Vagina (tissue), 2 donors: ENCODE results near the gene C9orf72. TPM values are rescaled to one million over a fixed set of nuclear protein-coding genes. Genes with fewer than 3 reads are reported as not detected.

Source experiments
- DNase-seq, 2 donors: peaks; one replicate each; pipeline ENCODE4 v3.0.0-alpha.2; 2017; ENCODE audit errors: extremely low spot score in 2 of 2
- H3K27ac ChIP-seq: fragments of 200-600 bp; sonication (generic); one replicate; pipeline ENCODE4 v1.5.1; 2019
- H3K27me3 ChIP-seq: fragments of 200-600 bp; sonication (generic); one replicate; pipeline ENCODE4 v1.5.1; 2019
- H3K36me3 ChIP-seq, 2 donors: fragments of 200-600 bp; sonication (generic); one replicate each; pipeline ENCODE4 v1.5.1; 2017 to 2019
- H3K4me1 ChIP-seq: fragments of 200-600 bp; sonication (generic); one replicate; pipeline ENCODE4 v1.5.1; 2019
- H3K4me3 ChIP-seq, 2 donors: fragments of 200-600 bp; sonication (generic); 1 replicate in 1 of 2; 2 replicates in 1 of 2; pipeline ENCODE4 v1.5.1; 2016 to 2019
- H3K9me3 ChIP-seq: fragments of 200-600 bp; sonication (generic); one replicate; pipeline ENCODE4 v1.5.1; 2019
- CTCF ChIP-seq, 3 experiments: fragments of 450-650 bp in 2 of 3; fragments of 200-600 bp in 1 of 3; sonication (generic) in 1 of 3; IDR thresholded peaks; one replicate each; pipeline ENCODE4 v1.5.1; 2017 to 2019; ENCODE audit warnings: antibody characterized with exemption in 3 of 3, mild to moderate bottlenecking in 2 of 3, moderate library complexity in 2 of 3
- POLR2A ChIP-seq, 2 donors: fragments of 450-650 bp; IDR thresholded peaks; one replicate each; pipeline ENCODE4 v1.6.1; 2017; ENCODE audit warnings: antibody characterized with exemption in 2 of 2, mild to moderate bottlenecking in 2 of 2, moderate library complexity in 2 of 2
- POLR2AphosphoS5 ChIP-seq, 2 donors: sonication (generic); formaldehyde crosslinking; IDR thresholded peaks; one replicate each; pipeline ENCODE4 v1.9.0; 2017; ENCODE audit warnings: antibody characterized with exemption in 2 of 2, mild to moderate bottlenecking in 2 of 2, low read depth in 1 of 2; ENCODE audit not compliant: insufficient read depth in 1 of 2
- intact Hi-C: fragments of 100-400 bp; cut with DNase I; formaldehyde crosslinking; loops from one replicate; pipeline ENCODE4 v1.15.1; 2023
- total RNA-seq: library from RNA; depleted of rRNA; stranded (reverse); fragments of >200 nt; gene quantifications from one replicate; pipeline ENCODE4 v1.2.3, GENCODE V29; 2016

The C9orf72 gene
- total RNA-seq, 1 donor from 2014 or later, result 18.7 TPM

GRCh38 chr9:27591672-27592071 lies 18.4 kb upstream of the C9orf72 start:
- Histone ChIP-seq H3K36me3 (no peaks in the 10 kb centered on the region), H3K27me3 (no peaks in the 10 kb centered on the region), H3K4me1 (no peaks in the 10 kb centered on the region), H3K9me3 (no peaks in the 10 kb centered on the region), H3K27ac (no peak overlapping the region), H3K4me3 (no peak overlapping the region)
- intact Hi-C loops, result no loop called here
- DNase-seq, result no peak
- no peak for TF ChIP-seq POLR2AphosphoS5 (IDR thresholded peaks at IDR 0.05; ENCODE audit: insufficient read depth in 1 of 2, low read depth in 1 of 2)
- no peak for TF ChIP-seq POLR2A (IDR thresholded peaks at IDR 0.05)
- no peak for TF ChIP-seq CTCF (IDR thresholded peaks at IDR 0.05)

GRCh38 chr9:27591093-27591492 lies 17.8 kb upstream of the C9orf72 start:
- DNase-seq, result no peak
- intact Hi-C loops, result no loop called here
- Histone ChIP-seq H3K9me3 (no peaks in the 10 kb centered on the region), H3K4me1 (no peaks in the 10 kb centered on the region), H3K27me3 (no peaks in the 10 kb centered on the region), H3K27ac (no peak overlapping the region), H3K4me3 (no peak overlapping the region), H3K36me3 (no peaks in the 10 kb centered on the region)
- TF ChIP-seq POLR2A (IDR thresholded peaks at IDR 0.05) (no peak), CTCF (IDR thresholded peaks at IDR 0.05) (no peak), POLR2AphosphoS5 (IDR thresholded peaks at IDR 0.05; ENCODE audit: insufficient read depth in 1 of 2, low read depth in 1 of 2) (no peak)

GRCh38 chr9:27590651-27591050 lies 17.4 kb upstream of the C9orf72 start:
- no peaks in the 10 kb centered on the region for H3K4me1 ChIP-seq
- no peaks in the 10 kb centered on the region for H3K36me3 ChIP-seq
- intact Hi-C loops, result no loop called here
- H3K27me3 ChIP-seq, result no peaks in the 10 kb centered on the region
- no peak overlapping the region for H3K4me3 ChIP-seq
- TF ChIP-seq CTCF (IDR thresholded peaks at IDR 0.05) (no peak), POLR2A (IDR thresholded peaks at IDR 0.05) (no peak), POLR2AphosphoS5 (IDR thresholded peaks at IDR 0.05; ENCODE audit: insufficient read depth in 1 of 2, low read depth in 1 of 2) (no peak)
- no peak for DNase-seq
- no peak overlapping the region for H3K27ac ChIP-seq
- H3K9me3 ChIP-seq, result no peaks in the 10 kb centered on the region

GRCh38 chr9:27589462-27589861 lies 16.2 kb upstream of the C9orf72 start:
- DNase-seq, result no peak
- Histone ChIP-seq H3K27ac (no peak overlapping the region), H3K27me3 (no peaks in the 10 kb centered on the region), H3K4me3 (no peak overlapping the region), H3K9me3 (no peaks in the 10 kb centered on the region), H3K4me1 (no peaks in the 10 kb centered on the region), H3K36me3 (no peaks in the 10 kb centered on the region)
- intact Hi-C loops, result no loop called here
- TF ChIP-seq POLR2A (IDR thresholded peaks at IDR 0.05), result no peak
- no peak for TF ChIP-seq CTCF (IDR thresholded peaks at IDR 0.05)
- no peak for TF ChIP-seq POLR2AphosphoS5 (IDR thresholded peaks at IDR 0.05; ENCODE audit: insufficient read depth in 1 of 2, low read depth in 1 of 2)

GRCh38 chr9:27586304-27586703 lies 13.0 kb upstream of the C9orf72 start:
- no peaks in the 10 kb centered on the region for H3K9me3 ChIP-seq
- no peak overlapping the region for H3K27ac ChIP-seq
- no peaks in the 10 kb centered on the region for H3K27me3 ChIP-seq
- no peaks in the 10 kb centered on the region for H3K36me3 ChIP-seq
- intact Hi-C loops, result no loop called here
- TF ChIP-seq CTCF (IDR thresholded peaks at IDR 0.05), result no peak
- no peak for TF ChIP-seq POLR2AphosphoS5 (IDR thresholded peaks at IDR 0.05; ENCODE audit: insufficient read depth in 1 of 2, low read depth in 1 of 2)
- no peak for TF ChIP-seq POLR2A (IDR thresholded peaks at IDR 0.05)
- no peak for DNase-seq
- H3K4me3 ChIP-seq, result no peak overlapping the region
- no peaks in the 10 kb centered on the region for H3K4me1 ChIP-seq
